Smooth muscle cell (in vitro differentiated cells): ENCODE results near the gene SMO. TPM values are rescaled to one million over a fixed set of nuclear protein-coding genes. Genes with fewer than 3 reads are reported as not detected.

Source experiments
- DNase-seq: peaks from one replicate; lab custom pipeline; 2025; ENCODE audit not compliant: unreplicated experiment; lab: John Stamatoyannopoulos, UW
- H2AFZ ChIP-seq: fragments of 200-600 bp; sonication (generic); 2 replicates; pipeline ENCODE4 v1.6.0; 2016; ENCODE audit warnings: antibody characterized with exemption, low read depth, mild to moderate bottlenecking
- H3F3A ChIP-seq: fragments of 200-600 bp; sonication (generic); 2 replicates; pipeline ENCODE4 v1.6.0; 2017; ENCODE audit warnings: antibody characterized with exemption, low read depth
- H3K27ac ChIP-seq: fragments of 200-600 bp; sonication (generic); 2 replicates; pipeline ENCODE4 v1.5.1; 2016; ENCODE audit warnings: low read depth, mild to moderate bottlenecking
- H3K27me3 ChIP-seq: fragments of 200-600 bp; sonication (generic); 2 replicates; pipeline ENCODE4 v1.6.1; 2016; ENCODE audit warnings: low read depth, mild to moderate bottlenecking
- H3K36me3 ChIP-seq: fragments of 200-600 bp; sonication (generic); 2 replicates; pipeline ENCODE4 v1.5.1; 2016; ENCODE audit warnings: low read depth
- H3K4me1 ChIP-seq: fragments of 200-600 bp; sonication (generic); 2 replicates; pipeline ENCODE4 v1.5.1; 2016; ENCODE audit warnings: low read depth
- H3K4me2 ChIP-seq: fragments of 200-600 bp; sonication (generic); 2 replicates; pipeline ENCODE4 v1.6.0; 2016; ENCODE audit warnings: mild to moderate bottlenecking
- H3K4me3 ChIP-seq: fragments of 200-600 bp; sonication (generic); 2 replicates; pipeline ENCODE4 v1.5.1; 2016; ENCODE audit warnings: mild to moderate bottlenecking
- H3K79me2 ChIP-seq: fragments of 200-600 bp; sonication (generic); 2 replicates; pipeline ENCODE4 v1.6.0; 2016; ENCODE audit warnings: low read depth, mild to moderate bottlenecking
- H3K9ac ChIP-seq: fragments of 200-600 bp; sonication (generic); 2 replicates; pipeline ENCODE4 v1.6.0; 2016; ENCODE audit warnings: low read depth
- H3K9me3 ChIP-seq: fragments of 200-600 bp; sonication (generic); replicated peaks from 2 replicates; pipeline ENCODE4 v1.5.1; 2016; ENCODE audit warnings: low read depth
- H4K20me1 ChIP-seq: fragments of 200-600 bp; sonication (generic); 2 replicates; pipeline ENCODE4 v1.6.0; 2016; ENCODE audit warnings: low read depth
- CTCF ChIP-seq: fragments of 200-600 bp; sonication (generic); IDR thresholded peaks from 2 replicates; pipeline ENCODE4 v1.5.1; 2017; ENCODE audit warnings: borderline replicate concordance, mild to moderate bottlenecking, antibody characterized with exemption; ENCODE audit not compliant: insufficient read depth, poor library complexity, severe bottlenecking
- WGBS: methylation state at CpG from one replicate; pipeline ENCODE4 v1.1.7; 2016; ENCODE audit warnings: low lambda C conversion rate; 5-methylcytosine and 5-hydroxymethylcytosine counted together
- polyA plus RNA-seq: library from polyadenylated mRNA; unstranded; fragments of >200 nt; fragmentation: Nextera tagmentation; extraction: Ambion mirVana; gene quantifications from 2 replicates; pipeline ENCODE4 v1.2.1, GENCODE V29; 2016
- small RNA-seq: library from RNA; depleted of rRNA; stranded (forward); fragments of <200 nt; gene quantifications from one replicate; pipeline ENCODE3, GENCODE V24; 2014
- total RNA-seq: library from RNA; depleted of rRNA; stranded (reverse); fragments of >200 nt; gene quantifications from 2 replicates; pipeline ENCODE4 v1.2.3, GENCODE V29; 2014

Gene SMO
- total and polyA plus RNA-seq, 2 experiments from 2014 or later: 23.6 to 25.8 TPM

- no peak for DNase-seq
- TF ChIP-seq CTCF: no peak
- 67% methylated on average over 2 of the region's 2 CpGs for WGBS
Observed at GRCh38 chr7:129262324-129262723, 73.9 kb downstream of the SMO start.

More at GRCh38 chr7:129262324-129262723, 73.9 kb downstream of the SMO start:
- H3K4me1 ChIP-seq: peaks cover 20% of the 10 kb centered on the region
- H2AFZ ChIP-seq: no peak overlapping the region
- H3K4me3 ChIP-seq: no peak overlapping the region
- H3K79me2 ChIP-seq: no peaks in the 10 kb centered on the region
- no peaks in the 10 kb centered on the region for H3K9me3 ChIP-seq
- H3F3A ChIP-seq: no peaks in the 10 kb centered on the region
- H3K4me2 ChIP-seq: no peak overlapping the region
- H3K27me3 ChIP-seq: no peaks in the 10 kb centered on the region
- H3K36me3 ChIP-seq: no peaks in the 10 kb centered on the region
- no peak overlapping the region for H3K9ac ChIP-seq
- no peak overlapping the region for H3K27ac ChIP-seq
- H4K20me1 ChIP-seq: no peaks in the 10 kb centered on the region

Small RNA genes within 50 kb of the gene (small RNA-seq; reads per million reads assigned to genes)
- not detected for gene RNY1P11

Other genes with a start within 250 kb of the SMO start
- 41.3 and 45.0 TPM in 2 replicates for gene TNPO3, start 133.5 kb upstream of the SMO start, total RNA-seq
- gene TNPO3, start 133.5 kb upstream of the SMO start, polyA plus RNA-seq: 28.4 and 28.6 TPM in 2 replicates
- 2.0 and 2.8 TPM in 2 replicates for gene TSPAN33, start 43.9 kb upstream of the SMO start, total RNA-seq
- 1.6 and 2.4 TPM in 2 replicates for gene TSPAN33, start 43.9 kb upstream of the SMO start, polyA plus RNA-seq
- 7.3 and 10.8 TPM in 2 replicates for gene AHCYL2, start 36.4 kb downstream of the SMO start, total RNA-seq
- 5.4 and 6.3 TPM in 2 replicates for gene AHCYL2, start 36.4 kb downstream of the SMO start, polyA plus RNA-seq
- gene STRIP2, start 245.8 kb downstream of the SMO start, total RNA-seq: 1.6 and 6.9 TPM in 2 replicates
- gene STRIP2, start 245.8 kb downstream of the SMO start, polyA plus RNA-seq: 0.39 and 0.57 TPM in 2 replicates